Stimulated activated CD8-positive, alpha-beta memory T cell treated with anti-CD3 and anti-CD28 coated beads, Interleukin-2, amount 100 ng/mL, for 1 hour (primary cell): Measurements from ENCODE around the gene PRKAR2B.

Experiments
- DNase-seq, 2 donors: peaks; one replicate each; pipeline ENCODE4 v3.0.0-alpha.2; 2020; ENCODE audit warnings: low read depth in 2 of 2

PRKAR2B gene

GRCh38 chr7:107180378-107180777 is 135.9 kb downstream of the PRKAR2B start:
- DNase-seq = peak; percentile 51 to 55

- DNase-seq = no peak
Measured at GRCh38 chr7:107181172-107181571, 136.7 kb downstream of the PRKAR2B start.

GRCh38 chr7:107185716-107186115 is 141.2 kb downstream of the PRKAR2B start:
- no peak for DNase-seq

GRCh38 chr7:107186240-107186639 is 141.7 kb downstream of the PRKAR2B start:
- no peak for DNase-seq

GRCh38 chr7:107187774-107188173 is 143.3 kb downstream of the PRKAR2B start:
- DNase-seq = no peak

GRCh38 chr7:107190090-107190489 is 145.6 kb downstream of the PRKAR2B start:
- DNase-seq = no peak

GRCh38 chr7:107194052-107194451 is 149.5 kb downstream of the PRKAR2B start:
- no peak for DNase-seq

GRCh38 chr7:107196834-107197610 is 152.5 kb downstream of the PRKAR2B start:
- DNase-seq = no peak

- DNase-seq = no peak
Measured at GRCh38 chr7:107201795-107202450, 157.4 kb downstream of the PRKAR2B start.

- DNase-seq = no peak
Measured at GRCh38 chr7:107203607-107204006, 159.1 kb downstream of the PRKAR2B start.

- DNase-seq = no peak
Measured at GRCh38 chr7:107206136-107206535, 161.6 kb downstream of the PRKAR2B start.

GRCh38 chr7:107206706-107207105 is 162.2 kb downstream of the PRKAR2B start:
- no peak for DNase-seq

- no peak for DNase-seq
Measured at GRCh38 chr7:107207459-107207858, 163.0 kb downstream of the PRKAR2B start.

GRCh38 chr7:107208024-107208521 is 163.6 kb downstream of the PRKAR2B start:
- DNase-seq = no peak

- no peak for DNase-seq
Measured at GRCh38 chr7:107208563-107208962, 164.1 kb downstream of the PRKAR2B start.

- no peak for DNase-seq
Measured at GRCh38 chr7:107209565-107209964, 165.1 kb downstream of the PRKAR2B start.

- DNase-seq = no peak
Measured at GRCh38 chr7:107210400-107210799, 165.9 kb downstream of the PRKAR2B start.
